NCI-H226 (cell line): Measurements from ENCODE around the gene PAX4.
A peak's percentile ranks its signal among the peaks of the same experiment; 100 is the strongest.

Experiments
- DNase-seq: peaks from one replicate; pipeline ENCODE4 v3.0.0-alpha.2; 2015

PAX4 gene

DNA sequence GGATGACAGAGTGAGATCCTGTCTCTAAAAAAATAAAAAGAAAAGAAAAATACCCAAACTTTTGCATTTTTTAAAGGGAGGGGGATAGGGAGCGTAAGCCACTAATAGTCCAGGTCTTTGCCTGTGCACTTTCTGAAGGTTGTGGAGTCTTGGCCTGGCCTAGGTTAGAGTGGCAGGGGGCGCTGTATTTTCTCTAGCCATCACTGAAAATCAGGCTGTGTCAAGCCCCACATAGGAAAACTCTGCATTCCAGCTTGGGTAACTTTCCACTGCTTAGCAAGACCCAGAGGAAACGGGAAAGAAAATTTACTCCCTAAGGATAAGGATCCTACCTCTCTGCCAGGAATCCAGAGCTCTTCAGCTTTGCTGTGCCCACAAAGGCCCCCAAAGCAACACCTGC lies 10.5 kb upstream of the PAX4 start:
- DNase-seq = peak; percentile 60

DNA sequence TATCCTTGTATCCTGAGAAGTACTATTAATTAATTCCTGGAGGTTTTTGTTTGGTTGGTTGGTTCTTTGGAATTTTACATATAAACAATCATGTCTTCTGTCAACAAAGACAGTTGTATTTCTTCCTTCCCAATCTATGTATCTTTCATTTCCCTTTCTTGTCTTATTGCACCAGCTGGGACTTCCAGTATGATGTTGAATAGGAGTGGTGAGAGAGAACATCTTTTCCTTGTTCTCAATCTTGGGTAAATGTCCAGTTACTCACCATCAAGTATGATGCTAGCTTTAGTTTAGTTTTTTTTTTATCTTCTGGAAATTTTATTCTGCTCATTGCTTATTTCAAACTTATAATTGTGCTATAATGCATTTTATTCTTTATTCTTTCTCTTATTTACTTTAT lies 7.4 kb upstream of the PAX4 start:
- no peak for DNase-seq

DNA sequence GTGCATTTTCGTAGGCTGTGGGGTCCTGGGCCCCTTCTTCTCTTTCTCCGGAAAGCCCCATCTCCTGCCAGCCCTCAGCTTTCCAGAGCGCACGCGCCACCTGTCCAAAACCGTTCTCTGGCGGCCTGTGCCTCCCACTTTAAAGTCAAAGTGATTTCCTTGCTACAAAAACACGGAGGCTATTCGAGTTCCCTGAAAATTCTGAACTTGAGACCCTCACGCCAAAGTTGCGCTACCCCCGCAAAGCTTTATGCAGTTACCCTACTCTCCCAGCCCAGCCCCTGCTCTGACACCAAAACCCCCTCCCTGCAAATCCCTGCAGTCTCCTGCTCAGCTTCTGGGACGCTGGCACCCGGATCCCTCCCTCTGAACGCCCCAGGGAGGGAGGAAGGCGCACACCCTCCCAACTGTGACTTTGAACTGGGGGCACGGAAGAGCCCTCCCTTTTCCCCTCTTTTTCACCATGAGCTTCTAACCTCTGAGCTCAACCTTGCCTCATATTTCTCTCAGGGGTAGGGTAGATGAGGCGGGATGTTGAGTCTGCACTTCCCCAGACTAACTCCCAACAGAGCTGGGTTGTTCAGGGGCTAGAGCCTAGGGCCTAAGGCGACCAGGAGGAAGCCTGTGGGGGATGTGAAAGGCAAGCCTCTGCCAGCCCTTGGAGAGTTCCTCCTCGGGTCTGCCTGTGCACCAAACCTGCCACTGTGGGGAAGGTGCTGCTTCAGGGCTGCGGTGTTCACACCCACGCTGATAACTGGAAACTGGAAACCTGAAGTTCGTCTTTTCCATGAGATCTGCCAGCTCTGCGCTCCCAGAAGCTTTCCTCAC lies 2.7 kb upstream of the PAX4 start:
- no peak for DNase-seq

DNA sequence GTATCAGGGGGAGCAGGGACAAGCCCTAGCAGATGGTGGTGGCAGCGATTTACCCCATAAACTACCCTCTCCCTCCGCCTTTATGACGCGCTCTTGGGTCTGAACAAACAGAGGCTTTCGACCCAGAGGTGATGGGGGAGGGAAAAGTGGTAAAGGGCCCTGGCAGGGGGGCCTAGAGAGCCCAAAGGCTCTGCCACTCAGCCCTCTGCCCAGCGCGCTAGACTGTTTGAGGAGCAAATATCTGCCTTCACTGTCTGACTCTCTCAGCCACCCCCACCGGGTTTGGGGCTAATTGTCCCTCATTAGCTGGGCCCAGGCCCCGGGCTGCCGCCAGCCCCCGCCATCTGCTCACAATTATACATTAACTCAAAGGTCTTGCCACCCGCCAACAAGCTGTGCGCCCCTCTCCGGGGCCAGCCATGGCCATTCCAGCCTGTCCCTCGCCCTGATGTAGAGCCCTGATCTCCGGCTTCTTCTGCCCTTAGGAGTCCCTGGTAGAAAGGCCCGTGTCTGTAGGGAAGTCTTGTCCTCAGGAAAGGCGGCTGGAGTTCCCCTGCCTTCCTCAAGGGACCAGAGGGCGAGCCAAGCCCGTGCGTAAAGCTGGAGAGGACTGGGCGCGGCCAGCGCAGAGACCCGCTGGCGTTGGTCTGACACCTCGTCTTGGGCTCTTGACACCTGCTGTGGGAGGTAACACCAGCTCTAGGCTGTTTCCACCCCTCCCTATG lies 1.9 kb upstream of the PAX4 start:
- no peak for DNase-seq

DNA sequence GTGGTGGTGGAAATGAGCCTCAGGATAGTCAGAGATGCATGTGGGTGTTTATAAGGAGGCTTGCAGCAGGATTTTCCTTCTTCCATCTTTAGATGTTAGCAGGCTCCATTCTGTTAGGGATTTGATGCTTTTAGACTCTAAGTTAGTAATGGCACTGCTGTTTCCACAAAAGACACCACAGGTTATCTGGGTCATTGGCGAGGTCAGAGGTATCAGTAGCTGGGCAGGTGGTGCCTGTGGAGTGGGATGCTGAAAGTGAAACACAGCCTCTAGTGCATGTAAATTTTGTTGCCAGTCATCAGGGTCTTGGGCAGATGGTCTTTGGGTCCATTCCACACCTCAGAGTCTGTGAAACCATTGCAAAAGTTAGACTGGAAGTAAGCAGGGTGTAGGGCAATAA lies 833 bp upstream of the PAX4 start:
- DNase-seq = no peak

DNA sequence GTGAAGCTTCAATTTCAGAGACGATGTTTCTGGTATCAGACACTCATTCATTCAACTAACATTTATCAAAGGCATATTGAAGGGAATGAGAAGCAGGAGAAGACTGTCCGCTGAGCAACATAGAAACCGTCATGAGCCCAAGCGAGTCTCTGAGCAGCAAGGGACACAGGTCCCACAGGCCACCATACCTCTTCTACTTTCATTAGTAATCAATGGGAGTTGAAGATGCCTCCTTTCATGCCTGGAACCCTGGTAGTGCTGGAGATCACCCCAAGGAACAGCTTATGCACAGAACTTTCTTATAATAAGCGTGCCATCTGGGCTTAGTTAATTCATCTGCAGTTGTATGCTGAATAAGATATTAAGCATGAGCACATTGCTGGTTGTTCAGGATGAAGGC lies 1.2 kb downstream of the PAX4 start:
- DNase-seq = no peak

DNA sequence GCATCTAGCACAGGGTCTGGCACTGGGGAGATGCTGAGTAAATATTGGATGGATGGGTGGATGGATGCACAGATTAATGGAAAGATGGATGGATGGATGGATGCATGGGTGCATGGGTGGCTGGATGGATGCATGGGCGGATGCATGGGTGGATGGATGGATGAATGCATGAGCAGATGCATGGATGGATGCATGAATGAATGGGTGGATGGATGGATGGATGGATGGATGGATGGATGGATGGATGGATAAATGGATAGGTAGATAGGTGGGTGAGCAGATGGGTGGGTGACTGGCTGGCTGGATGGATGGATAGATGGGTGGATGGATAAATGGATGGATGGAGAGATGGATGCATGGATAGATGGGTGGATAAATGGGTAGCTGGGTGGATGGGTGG lies 5.7 kb downstream of the PAX4 start:
- no peak for DNase-seq

DNA sequence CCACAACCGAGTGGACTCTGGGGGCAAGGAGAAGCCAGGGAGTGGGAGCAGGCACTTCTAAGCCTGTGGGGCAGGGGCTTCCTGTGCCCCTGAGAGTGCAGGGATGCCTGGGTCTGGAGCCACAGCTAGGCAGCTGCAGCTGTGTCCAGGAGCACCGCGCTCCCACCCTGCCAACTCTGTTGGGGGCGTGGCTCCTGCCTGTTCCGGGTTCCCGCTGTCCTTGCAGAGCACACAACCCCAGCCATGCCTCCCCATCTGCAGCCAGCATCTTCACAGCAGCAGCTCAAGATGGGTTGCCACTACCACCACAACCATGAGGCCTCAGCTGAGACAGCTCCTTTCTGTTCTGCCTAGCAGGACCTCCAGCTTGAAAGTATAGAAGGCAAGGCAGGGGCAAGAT lies 8.6 kb downstream of the PAX4 start:
- DNase-seq = no peak

DNA sequence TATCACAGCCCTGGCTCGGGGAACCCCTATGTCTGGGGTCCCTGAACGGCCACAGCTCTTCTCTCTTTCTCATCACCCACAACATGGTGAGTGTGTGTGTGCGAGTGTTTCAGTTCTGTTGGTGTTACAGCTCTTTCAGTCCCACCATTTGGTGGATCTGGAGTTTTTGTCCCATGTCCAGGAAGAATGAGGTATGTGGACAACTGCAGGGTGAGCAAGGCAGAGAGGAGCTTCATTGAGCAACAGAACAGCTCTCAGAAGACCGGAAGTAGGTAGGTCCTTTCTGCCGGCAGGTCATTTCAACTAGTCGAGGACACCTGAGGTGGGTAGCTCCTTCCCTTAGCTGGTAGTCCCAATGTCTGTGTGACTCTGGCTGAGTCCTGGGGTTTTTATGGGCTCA lies 9.5 kb downstream of the PAX4 start:
- no peak for DNase-seq

DNA sequence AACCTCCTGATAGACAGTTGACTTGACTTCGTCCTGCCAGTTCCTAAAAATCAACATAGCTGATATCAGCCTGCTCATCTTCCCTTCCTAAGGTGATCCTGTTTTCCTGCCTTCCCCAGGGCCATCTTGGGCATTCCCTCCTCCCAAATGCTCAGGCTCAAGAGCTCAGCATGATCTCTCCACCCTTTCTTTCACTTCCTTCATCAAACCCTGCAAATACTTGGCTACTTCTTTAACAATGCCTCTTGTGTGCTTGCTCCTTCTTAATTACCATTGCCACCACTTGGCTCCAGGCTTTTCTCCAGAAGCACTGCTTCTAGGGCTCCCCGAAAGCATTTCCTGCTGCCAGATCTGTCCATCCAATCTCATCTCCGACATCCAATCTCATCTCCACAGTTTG lies 17.1 kb downstream of the PAX4 start:
- no peak for DNase-seq

DNA sequence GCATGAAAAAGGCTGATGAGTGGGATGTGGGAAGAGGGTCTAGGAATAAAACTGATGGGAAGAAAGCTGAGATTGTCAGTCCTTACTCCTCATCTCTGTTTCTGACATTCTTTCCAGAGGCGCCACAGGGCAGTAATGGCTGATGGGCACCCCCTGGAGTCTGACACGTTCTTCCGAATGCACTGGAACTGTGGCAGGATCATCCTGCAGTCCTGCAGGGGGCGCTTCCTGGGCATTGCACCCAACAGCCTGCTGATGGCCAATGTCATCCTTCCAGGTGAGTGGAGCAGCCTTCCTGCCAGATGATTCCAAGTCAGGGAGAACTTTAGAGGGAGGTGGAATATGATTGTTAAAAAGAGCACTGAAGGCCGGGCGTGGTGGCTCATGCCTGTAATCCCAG lies 19.6 kb downstream of the PAX4 start:
- no peak for DNase-seq

DNA sequence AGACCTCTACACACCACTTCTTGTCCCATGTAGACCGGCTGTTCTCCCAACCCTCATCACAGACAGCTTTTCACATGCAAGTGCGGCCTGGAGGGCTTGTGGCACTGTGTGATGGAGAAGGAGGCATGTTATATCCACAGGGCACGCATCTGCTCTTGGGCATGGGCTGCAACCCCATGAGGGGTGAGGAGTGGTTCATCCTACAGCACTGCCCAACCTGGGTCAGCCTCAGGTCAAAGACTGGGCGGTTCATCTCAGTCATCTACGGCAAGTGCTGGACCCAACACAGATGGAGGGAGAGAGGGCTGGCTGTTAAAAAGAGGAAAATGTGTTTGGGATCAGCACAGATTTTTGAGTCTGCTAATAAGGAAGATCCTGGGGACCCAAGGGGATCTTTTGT lies 22.2 kb downstream of the PAX4 start:
- DNase-seq = no peak

DNA sequence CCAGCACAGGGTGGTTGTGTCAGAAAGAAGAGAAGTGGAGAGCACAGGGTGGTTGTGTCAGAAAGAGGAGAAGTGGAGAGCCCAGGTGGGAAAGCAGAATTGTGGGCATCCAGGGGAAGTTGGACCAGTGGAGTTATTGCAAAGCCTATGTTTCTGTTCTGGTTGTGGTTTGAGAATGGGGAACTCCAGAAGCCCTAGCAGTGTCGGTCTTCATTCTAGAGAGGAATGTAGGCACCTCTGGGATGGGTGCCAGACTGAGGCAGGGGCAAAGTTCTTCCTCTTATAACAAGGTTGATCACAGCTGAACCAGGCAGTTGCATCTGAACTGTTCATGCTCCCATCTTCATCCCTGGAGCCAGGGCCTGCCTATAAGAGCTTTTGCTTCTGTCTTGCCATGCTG lies 23.5 kb downstream of the PAX4 start:
- DNase-seq = no peak

DNA sequence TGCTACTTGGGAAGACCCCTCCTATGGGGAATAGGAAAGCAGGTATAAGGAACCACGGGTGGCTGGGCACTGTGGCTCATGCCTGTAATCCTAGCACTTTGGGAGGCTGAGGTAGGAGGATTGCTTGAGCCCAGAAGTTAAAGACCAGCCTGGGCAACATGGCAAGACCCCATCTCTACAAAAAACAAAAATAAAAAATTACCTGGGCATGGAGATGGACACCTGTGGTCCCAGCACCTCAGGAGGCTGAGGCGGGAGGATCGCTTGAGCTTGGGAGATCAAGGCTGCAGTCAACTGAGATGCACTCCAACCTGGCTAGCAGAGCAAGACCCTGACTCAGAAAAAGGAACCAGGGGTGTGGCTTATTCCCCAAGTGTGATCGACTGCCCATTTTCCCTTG lies 25.4 kb downstream of the PAX4 start:
- no peak for DNase-seq

DNA sequence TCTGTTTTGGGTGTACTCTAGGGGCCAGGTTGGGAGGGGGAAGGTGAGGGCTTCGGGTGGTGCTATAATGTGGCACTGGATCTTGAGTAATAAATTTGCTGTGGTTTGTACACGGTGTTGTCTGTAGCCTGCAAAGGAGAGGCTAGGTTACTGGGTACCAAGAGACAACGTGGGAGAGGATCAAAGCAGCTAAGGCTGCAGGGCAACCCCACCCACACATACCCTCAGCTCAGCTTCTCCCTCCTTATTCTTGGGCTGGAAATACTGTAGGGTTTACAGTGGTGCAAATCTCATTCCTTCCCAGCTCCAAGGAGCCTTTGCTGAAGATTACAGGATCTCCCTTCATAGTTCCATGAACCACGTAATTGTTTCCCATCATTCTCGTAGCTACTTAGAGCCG lies 26.4 kb downstream of the PAX4 start:
- DNase-seq = no peak

DNA sequence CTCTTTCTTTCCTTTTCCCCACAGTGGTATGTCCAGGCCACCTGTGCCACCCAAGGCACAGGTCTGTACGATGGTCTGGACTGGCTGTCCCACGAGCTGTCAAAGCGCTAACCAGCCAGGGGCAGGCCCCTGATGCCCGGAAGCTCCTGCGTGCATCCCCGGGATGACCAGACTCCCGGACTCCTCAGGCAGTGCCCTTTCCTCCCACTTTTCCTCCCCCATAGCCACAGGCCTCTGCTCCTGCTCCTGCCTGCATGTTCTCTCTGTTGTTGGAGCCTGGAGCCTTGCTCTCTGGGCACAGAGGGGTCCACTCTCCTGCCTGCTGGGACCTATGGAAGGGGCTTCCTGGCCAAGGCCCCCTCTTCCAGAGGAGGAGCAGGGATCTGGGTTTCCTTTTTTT lies 26.8 kb downstream of the PAX4 start:
- DNase-seq = no peak

DNA sequence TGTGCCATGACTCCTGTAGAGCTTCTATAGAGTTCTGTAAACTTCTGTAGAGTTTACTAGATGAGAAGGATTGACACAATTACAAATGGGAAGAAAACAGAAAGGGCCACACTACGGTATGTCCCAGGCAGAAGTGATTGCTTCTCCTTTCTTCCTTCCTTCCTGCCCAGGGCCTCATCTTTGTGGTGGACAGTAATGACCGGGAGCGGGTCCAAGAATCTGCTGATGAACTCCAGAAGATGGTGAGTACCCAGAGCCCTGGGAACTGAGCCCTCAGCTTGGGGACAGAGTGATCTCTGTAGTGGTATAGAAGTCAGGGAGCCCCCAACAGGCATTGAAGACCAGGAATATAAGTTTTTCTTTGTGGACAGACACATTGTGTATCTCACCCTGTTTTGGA lies 28.0 kb downstream of the PAX4 start:
- DNase-seq = no peak

DNA sequence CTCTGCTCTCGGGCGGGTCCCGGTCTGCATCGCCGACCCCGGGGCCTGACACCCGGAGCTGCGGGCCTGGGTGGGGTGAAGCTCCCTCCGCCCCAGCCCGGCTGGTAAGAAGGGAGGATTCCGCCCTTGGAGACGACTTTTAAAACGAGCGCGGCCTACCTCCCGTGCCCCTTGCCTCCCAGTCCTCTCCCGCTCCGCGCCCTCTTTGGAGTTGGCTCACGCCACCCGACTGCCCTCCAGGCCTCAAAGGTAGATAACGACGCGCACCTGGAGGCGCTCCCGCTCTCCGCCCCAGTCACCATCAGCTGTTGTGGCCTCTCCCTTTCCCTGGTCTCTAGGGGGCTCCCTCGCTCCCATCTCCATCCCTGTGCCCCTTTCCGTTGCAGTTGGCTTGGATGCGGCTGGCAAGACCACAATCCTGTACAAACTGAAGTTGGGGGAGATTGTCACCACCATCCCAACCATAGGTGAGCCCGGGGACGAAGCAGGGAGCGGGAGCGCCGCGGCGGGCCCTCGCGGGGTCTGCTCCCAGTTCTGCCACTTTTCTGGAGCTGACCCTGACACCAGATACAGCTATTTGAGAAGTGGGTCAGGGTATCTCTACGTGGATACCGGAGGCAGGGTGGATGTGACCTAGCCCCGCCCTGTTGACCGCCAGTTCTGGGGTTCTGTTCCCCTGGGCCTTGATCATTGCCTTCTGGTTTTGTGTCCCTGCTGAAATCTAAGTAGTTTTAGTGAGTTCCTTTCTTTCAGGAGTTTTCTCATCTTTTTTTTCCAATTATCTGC lies 29.1 kb downstream of the PAX4 start:
- DNase-seq = peak; percentile 47

DNA sequence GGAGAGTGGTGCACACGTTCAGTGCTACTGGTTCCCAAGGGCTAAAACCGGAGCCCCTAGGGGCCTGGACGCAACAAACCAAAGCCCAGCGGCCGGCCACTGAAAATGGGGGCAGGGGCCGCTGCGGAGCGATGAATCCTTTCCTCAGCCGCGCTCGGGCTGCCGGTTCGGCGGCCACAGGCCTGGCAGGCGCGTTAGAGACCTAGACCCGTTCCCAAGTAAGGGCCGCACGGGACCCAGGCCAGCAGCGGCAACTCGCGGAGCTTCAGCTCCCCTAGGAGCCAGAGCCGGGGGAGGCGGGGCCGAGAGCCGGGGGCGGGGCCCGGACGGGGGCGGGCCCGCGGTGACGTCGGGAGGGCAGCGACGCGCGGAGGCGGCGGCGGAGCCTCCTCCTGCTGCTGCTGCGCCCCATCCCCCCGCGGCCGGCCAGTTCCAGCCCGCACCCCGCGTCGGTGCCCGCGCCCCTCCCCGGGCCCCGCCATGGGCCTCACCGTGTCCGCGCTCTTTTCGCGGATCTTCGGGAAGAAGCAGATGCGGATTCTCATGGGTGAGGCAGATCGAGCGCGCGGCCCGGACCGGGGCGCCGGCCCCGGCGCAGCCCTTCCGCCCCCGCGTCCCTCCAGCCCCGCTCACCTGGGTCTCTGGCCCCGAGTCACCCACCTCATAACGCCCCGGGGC lies 29.8 kb downstream of the PAX4 start, which contains the start of gene ARF5:
Gene ARF5, plus strand, starts transcription at position 393 of the 678 bp plus-strand sequence. Its CDS starts 88 bp downstream, at position 481.
- peak; percentile 62 for DNase-seq

DNA sequence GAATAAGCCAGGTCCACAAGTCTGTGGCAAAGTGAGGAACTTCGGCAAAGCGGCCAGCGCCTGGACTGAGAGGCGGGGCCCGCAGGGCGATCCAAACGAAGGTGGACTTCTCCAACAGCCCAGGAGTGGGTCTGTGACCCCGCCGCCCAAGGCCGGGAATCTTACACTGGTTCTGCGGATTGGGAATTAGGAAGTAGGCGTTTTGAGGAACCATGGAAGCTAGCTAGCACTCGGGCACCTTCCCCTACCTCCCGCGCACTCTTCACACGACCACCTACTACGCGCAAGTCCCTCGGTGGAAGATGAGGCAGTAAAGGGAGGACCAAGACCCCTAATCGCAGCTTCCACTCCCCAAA lies 30.3 kb downstream of the PAX4 start:
- no peak for DNase-seq

DNA sequence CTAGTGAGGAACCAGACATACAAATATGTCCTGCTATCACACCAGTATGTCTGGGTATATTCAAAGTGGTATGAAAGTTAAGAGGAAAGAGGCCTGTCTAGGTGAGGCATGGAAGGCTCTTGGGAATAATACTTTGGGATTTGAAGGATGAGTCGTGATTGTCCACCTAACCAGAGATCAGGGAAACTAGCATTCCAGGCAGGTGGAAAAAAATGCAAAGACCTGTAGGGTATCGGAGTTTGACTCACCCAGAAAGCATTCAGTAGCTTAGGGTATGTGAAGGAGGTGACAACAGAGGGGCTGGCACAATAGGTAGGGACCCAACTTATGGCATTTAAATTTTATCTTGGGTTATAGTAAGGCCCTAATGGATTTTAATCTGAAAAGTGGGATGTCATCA lies 31.6 kb downstream of the PAX4 start:
- no peak for DNase-seq

DNA sequence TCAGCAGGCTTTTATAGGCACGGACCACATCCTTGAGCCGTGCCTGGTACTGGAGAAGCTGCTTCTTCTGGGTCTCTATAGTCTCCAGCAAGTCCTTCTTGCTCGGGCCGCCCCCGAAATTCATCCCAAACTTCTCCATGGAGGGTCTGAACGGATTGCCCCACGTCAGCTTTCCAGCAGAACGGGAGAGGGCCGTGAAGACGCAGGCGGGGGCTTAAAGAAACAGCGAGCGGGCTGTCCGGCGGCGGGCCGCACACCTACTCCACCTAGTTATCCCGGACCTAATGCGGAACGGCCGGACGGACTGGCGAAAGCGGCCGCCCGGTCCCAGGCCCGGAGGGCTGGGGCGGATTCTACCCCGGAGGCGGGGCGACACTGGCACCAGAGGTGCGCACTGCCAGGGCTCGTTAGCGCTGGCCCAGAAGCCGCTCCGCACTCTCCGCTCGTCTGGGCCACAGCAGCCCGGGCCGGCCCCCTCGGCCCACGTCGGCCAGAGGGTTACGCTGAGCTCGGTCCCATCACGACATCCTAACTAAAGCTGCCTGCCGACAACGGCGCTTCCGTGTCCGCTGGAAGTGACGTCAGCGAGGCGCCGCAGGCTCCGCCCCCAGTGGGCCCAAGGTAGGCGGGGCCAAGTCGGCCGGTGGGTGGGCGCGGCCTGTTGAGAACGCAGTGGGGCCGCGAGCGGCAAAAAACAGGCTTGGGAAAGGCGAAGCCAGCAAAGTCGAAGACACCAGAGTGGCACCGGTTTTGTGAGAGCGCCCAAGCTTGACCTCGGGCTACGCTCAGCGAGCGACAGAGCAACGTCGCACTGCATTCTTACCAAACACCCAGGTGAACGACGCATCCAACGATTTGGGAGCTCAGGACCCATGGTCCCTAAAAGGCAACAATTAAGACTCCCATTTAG lies 32.6 kb downstream of the PAX4 start, which contains the start of gene GCC1:
Gene GCC1, minus strand, starts transcription at position 553 of the 910 bp plus-strand sequence. Its CDS starts 414 bp downstream, at position 139.
- peak; percentile 69 for DNase-seq
